Caco-2 (cell line): ENCODE results near the gene SF3B3. TPM values are rescaled to one million over a fixed set of nuclear protein-coding genes. Genes with fewer than 3 reads are reported as not detected.
A peak's percentile ranks its signal among the peaks of the same experiment; 100 is the strongest.

Experiments used
- BruUV-seq: library from RNA; stranded (reverse); fragments of 400-500 nt; replicated peaks from 2 replicates; lab custom pipeline; 2021; lab: Mats Ljungman, UMichigan
- CTCF ChIA-PET: fragments of 300-600 bp; sonication (Branson Sonifier 250); formaldehyde crosslinking; loops from one replicate; lab custom pipeline; 2022; ENCODE audit warnings: antibody characterized with exemption; lab: Charles Lee
- POLR2A ChIA-PET: fragments of 300-600 bp; sonication (Branson Sonifier 250); formaldehyde crosslinking; loops from one replicate; lab custom pipeline; 2022; ENCODE audit warnings: antibody characterized with exemption; lab: Charles Lee
- DNase-seq, 2 experiments: peaks; one replicate each; pipeline versions ENCODE4 v3.0.0 to v3.0.0-alpha.2; 2020 to 2022
- H3K27me3 ChIP-seq: replicated peaks from 2 replicates; pipeline ENCODE4 v1.6.0; 2011; ENCODE audit warnings: low read length; ENCODE audit not compliant: control insufficient read depth, insufficient read depth
- H3K36me3 ChIP-seq: 2 replicates; pipeline ENCODE4 v1.5.1; 2011; ENCODE audit warnings: low read length; ENCODE audit not compliant: control insufficient read depth, insufficient read depth
- H3K4me1 ChIP-seq: fragments of 250-450 bp; sonication (Bioruptor Pico); 2 replicates; pipeline ENCODE4 v1.5.1; 2020; ENCODE audit warnings: mild to moderate bottlenecking
- H3K4me3 ChIP-seq: 2 replicates; pipeline ENCODE4 v1.5.1; 2011; ENCODE audit warnings: low read depth, mild to moderate bottlenecking, control low read depth, low read length
- H3K9me3 ChIP-seq: fragments of 250-450 bp; sonication (Bioruptor Pico); 2 replicates; pipeline ENCODE4 v1.5.1; 2020; ENCODE audit warnings: mild to moderate bottlenecking, moderate library complexity
- H3K27ac Mint-ChIP-seq: one replicate; pipeline ENCODE4 v1.8.0; 2022; ENCODE audit warnings: mixed read lengths; ENCODE audit not compliant: unreplicated experiment
- H3K27me3 Mint-ChIP-seq: one replicate; pipeline ENCODE4 v1.8.0; 2022; ENCODE audit warnings: mixed read lengths; ENCODE audit not compliant: insufficient read depth, unreplicated experiment
- H3K36me3 Mint-ChIP-seq: one replicate; pipeline ENCODE4 v1.8.0; 2022; ENCODE audit warnings: mild to moderate bottlenecking, mixed read lengths; ENCODE audit not compliant: insufficient read depth, unreplicated experiment
- H3K4me1 Mint-ChIP-seq: one replicate; pipeline ENCODE4 v1.8.0; 2022; ENCODE audit warnings: low read depth, mixed read lengths; ENCODE audit not compliant: unreplicated experiment
- H3K4me3 Mint-ChIP-seq: one replicate; pipeline ENCODE4 v1.8.0; 2022; ENCODE audit warnings: mild to moderate bottlenecking, moderate library complexity, mixed read lengths; ENCODE audit not compliant: unreplicated experiment
- H3K9me3 Mint-ChIP-seq: one replicate; pipeline ENCODE4 v1.8.0; 2022; ENCODE audit warnings: mixed read lengths; ENCODE audit not compliant: unreplicated experiment
- CTCF ChIP-seq, 2 experiments: fragments of 200-600 bp in 1 of 2; IDR thresholded peaks; 1 replicate in 1 of 2; 2 replicates in 1 of 2; pipeline versions ENCODE4 v1.5.1 to v1.8.0; 2011 to 2022; ENCODE audit warnings: antibody characterized with exemption in 1 of 2, control low read depth in 1 of 2, inconsistent platforms in 1 of 2, low read depth in 1 of 2, low read length in 1 of 2, mild to moderate bottlenecking in 1 of 2, moderate library complexity in 1 of 2; ENCODE audit not compliant: insufficient read depth in 1 of 2, severe bottlenecking in 1 of 2, unreplicated experiment in 1 of 2
- intact Hi-C: fragments of 100-400 bp; cut with micrococcal nuclease; formaldehyde crosslinking; loops from one replicate; pipeline ENCODE4 v1.10.0; 2022; ENCODE audit not compliant: unreplicated experiment
- total RNA-seq: library from RNA; stranded (reverse); gene quantifications from 2 replicates; pipeline ENCODE4 v1.2.3, GENCODE V29; 2022

SF3B3 gene
- total RNA-seq, 1 experiment from 2014 or later, result 387 TPM

- DNase-seq, result peak in 1 of 2 experiments; percentile 17
- no peak for TF ChIP-seq CTCF (IDR thresholded peaks at IDR 0.05; ENCODE audit: insufficient read depth in 1 of 2, low read depth in 1 of 2, low read length in 1 of 2, severe bottlenecking in 1 of 2, unreplicated experiment in 1 of 2)
- CTCF ChIA-PET, result no interaction called here
- BruUV-seq, result TSS peak; percentile 30
- Histone ChIP-seq H3K4me1 (no peaks in the 10 kb centered on the region), H3K27me3 (no peaks in the 10 kb centered on the region), H3K36me3 (peaks cover 22% of the 10 kb centered on the region), H3K4me3 (no peak overlapping the region), H3K9me3 (no peaks in the 10 kb centered on the region)
- Mint-ChIP-seq H3K27me3 (no peaks in the 10 kb centered on the region), H3K9me3 (no peaks in the 10 kb centered on the region), H3K36me3 (peaks cover 99% of the 10 kb centered on the region), H3K4me3 (no peak overlapping the region), H3K4me1 (no peaks in the 10 kb centered on the region), H3K27ac (no peak overlapping the region)
- POLR2A ChIA-PET, result no interaction called here
- intact Hi-C loops, result no loop called here
These were observed 48.0 kb downstream of the SF3B3 start for GRCh38 chr16:70571623-70572022.

DNA sequence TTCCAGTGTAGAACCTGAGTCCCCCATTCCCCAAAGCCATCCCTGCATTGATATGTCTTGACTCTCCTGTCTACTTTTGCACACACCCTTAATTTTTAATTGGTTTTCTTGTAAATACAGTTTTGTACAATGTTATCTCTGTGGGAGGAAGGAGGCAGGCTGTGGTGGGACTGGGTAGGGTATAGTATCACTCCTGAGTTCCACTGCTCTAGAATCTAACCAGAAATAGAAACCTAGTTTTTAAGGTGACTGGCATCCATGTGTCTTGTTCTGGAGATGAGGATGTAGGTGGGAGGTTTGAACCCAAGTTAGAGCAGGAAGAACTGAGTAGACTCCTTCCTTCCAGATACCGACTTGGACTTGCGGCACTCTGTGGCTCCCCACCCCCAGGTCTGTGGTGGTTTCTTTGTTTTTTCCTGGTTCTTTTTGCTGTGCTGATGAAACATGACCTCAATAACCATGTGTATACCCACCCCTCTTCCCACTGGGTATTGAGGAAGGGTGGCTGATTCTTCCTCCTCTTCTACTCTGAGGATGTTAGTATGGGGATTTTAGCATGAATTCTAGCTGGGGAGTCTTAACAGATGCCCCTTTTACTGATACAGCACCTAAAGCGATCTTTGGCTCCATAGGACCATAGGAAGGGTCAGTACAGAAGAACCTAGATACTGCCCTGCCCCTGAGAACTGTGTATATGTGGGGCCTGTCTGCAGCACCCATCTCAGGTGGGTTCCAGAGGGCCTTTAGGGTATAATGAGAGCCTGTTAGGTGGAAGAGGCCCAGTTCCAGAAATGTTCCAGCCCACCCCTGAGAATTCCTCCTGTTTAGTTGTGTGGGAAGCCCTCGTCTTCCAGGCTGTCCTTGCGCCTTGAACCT is 48.7 kb downstream of the SF3B3 start:
- BruUV-seq, result no TSS peak
- TF ChIP-seq CTCF (IDR thresholded peaks at IDR 0.05; ENCODE audit: insufficient read depth in 1 of 2, low read depth in 1 of 2, low read length in 1 of 2, severe bottlenecking in 1 of 2, unreplicated experiment in 1 of 2), result no peak
- intact Hi-C loops, result no loop called here
- Histone ChIP-seq H3K9me3 (no peaks in the 10 kb centered on the region), H3K27me3 (no peaks in the 10 kb centered on the region), H3K4me1 (no peaks in the 10 kb centered on the region), H3K36me3 (peaks cover 17% of the 10 kb centered on the region), H3K4me3 (no peak overlapping the region)
- no peaks in the 10 kb centered on the region for H3K27me3 Mint-ChIP-seq
- H3K36me3 Mint-ChIP-seq, result peaks cover 99% of the 10 kb centered on the region
- no peak for DNase-seq
- H3K4me1 Mint-ChIP-seq, result no peaks in the 10 kb centered on the region
- ChIA-PET POLR2A (interaction anchor here (0.5 kb wide), 1 partner anchor 193 kb away, joined by 4 read pairs; no protein-coding TSS in a partner anchor), CTCF (interaction anchor here (1.4 kb wide), 1 partner anchor 81 kb away, joined by 4 read pairs; no protein-coding TSS in a partner anchor)
- H3K4me3 Mint-ChIP-seq, result no peak overlapping the region
- no peak overlapping the region for H3K27ac Mint-ChIP-seq
- H3K9me3 Mint-ChIP-seq, result no peaks in the 10 kb centered on the region

DNA sequence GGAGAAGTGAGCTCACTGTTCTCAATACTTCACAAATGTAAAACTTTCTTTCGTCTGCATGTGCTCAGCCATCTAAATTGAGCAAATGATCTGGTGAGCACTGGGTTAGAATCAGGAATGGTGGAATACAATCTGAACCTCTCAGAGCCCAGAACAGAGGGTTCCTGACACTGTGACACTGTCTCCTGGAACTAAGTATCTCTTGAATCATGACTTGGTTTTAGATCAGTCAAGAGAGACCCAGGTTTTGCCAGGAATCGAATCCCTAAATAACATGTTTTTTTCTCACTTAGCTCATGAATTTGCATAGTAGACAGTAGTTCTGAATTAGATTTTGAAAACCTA is 49.3 kb downstream of the SF3B3 start:
- POLR2A ChIA-PET, result interaction anchor here (0.5 kb wide), 1 partner anchor 193 kb away, joined by 4 read pairs; no protein-coding TSS in a partner anchor
- H3K36me3 Mint-ChIP-seq, result peaks cover 99% of the 10 kb centered on the region

More for the DNA sequence above, 49.3 kb downstream of the SF3B3 start:
- TF ChIP-seq CTCF (IDR thresholded peaks at IDR 0.05; ENCODE audit: insufficient read depth in 1 of 2, low read depth in 1 of 2, low read length in 1 of 2, severe bottlenecking in 1 of 2, unreplicated experiment in 1 of 2), result no peak
- no TSS peak for BruUV-seq
- Histone ChIP-seq H3K27me3 (no peaks in the 10 kb centered on the region), H3K9me3 (no peaks in the 10 kb centered on the region), H3K4me3 (no peak overlapping the region), H3K4me1 (no peaks in the 10 kb centered on the region), H3K36me3 (peaks cover 17% of the 10 kb centered on the region)
- H3K4me1 Mint-ChIP-seq, result no peaks in the 10 kb centered on the region
- no peak overlapping the region for H3K4me3 Mint-ChIP-seq
- intact Hi-C loops, result no loop called here
- no peaks in the 10 kb centered on the region for H3K27me3 Mint-ChIP-seq
- H3K9me3 Mint-ChIP-seq, result no peaks in the 10 kb centered on the region
- H3K27ac Mint-ChIP-seq, result no peak overlapping the region
- no peak for DNase-seq
- CTCF ChIA-PET, result interaction anchor here (1.4 kb wide), 1 partner anchor 81 kb away, joined by 4 read pairs; no protein-coding TSS in a partner anchor
